RWPE2 (cell line): ENCODE data around the gene DOC2A.
A peak's percentile ranks its signal among the peaks of the same experiment; 100 is the strongest.

Experiments
- ATAC-seq: fragments of 200-7000 bp; cut with Tn5 transposase; 3 replicates; pipeline ENCODE4 v1.9.1; 2021; ENCODE audit warnings: low read depth
- DNase-seq: peaks from one replicate; pipeline ENCODE4 v3.0.0-alpha.2; 2020; ENCODE audit warnings: low spot score
- H3K27ac ChIP-seq: fragments of 450-650 bp; 2 replicates; pipeline ENCODE4 v1.5.1; 2017; ENCODE audit warnings: mild to moderate bottlenecking; ENCODE audit not compliant: poor library complexity, severe bottlenecking
- H3K27me3 ChIP-seq: fragments of 250-450 bp; sonication (Bioruptor Pico); 2 replicates; pipeline ENCODE4 v1.5.1; 2021; ENCODE audit warnings: mild to moderate bottlenecking, moderate library complexity; ENCODE audit not compliant: insufficient read depth, poor library complexity, severe bottlenecking
- H3K36me3 ChIP-seq: fragments of 250-450 bp; sonication (Bioruptor Pico); 2 replicates; pipeline ENCODE4 v1.5.1; 2020; ENCODE audit warnings: low read depth, mild to moderate bottlenecking, moderate library complexity
- H3K4me1 ChIP-seq: fragments of 250-450 bp; sonication (Bioruptor Pico); 2 replicates; pipeline ENCODE4 v1.5.1; 2021; ENCODE audit warnings: mild to moderate bottlenecking, moderate library complexity; ENCODE audit not compliant: insufficient read depth, poor library complexity, severe bottlenecking
- H3K4me3 ChIP-seq: fragments of 250-450 bp; sonication (Bioruptor Pico); 2 replicates; pipeline ENCODE4 v1.5.1; 2021; ENCODE audit warnings: mild to moderate bottlenecking, moderate library complexity; ENCODE audit not compliant: severe bottlenecking
- H3K9me3 ChIP-seq: fragments of 250-450 bp; sonication (Bioruptor Pico); 2 replicates; pipeline ENCODE4 v1.5.1; 2021; ENCODE audit warnings: mild to moderate bottlenecking, moderate library complexity; ENCODE audit not compliant: severe bottlenecking
- TF ChIP-seq, protein P1 (sequence below): fragments of 450-650 bp; IDR thresholded peaks from one replicate; pipeline ENCODE4 v1.5.1; 2017; ENCODE audit warnings: mild to moderate bottlenecking, moderate library complexity; ENCODE audit not compliant: poor library complexity, severe bottlenecking

DOC2A gene

DNA sequence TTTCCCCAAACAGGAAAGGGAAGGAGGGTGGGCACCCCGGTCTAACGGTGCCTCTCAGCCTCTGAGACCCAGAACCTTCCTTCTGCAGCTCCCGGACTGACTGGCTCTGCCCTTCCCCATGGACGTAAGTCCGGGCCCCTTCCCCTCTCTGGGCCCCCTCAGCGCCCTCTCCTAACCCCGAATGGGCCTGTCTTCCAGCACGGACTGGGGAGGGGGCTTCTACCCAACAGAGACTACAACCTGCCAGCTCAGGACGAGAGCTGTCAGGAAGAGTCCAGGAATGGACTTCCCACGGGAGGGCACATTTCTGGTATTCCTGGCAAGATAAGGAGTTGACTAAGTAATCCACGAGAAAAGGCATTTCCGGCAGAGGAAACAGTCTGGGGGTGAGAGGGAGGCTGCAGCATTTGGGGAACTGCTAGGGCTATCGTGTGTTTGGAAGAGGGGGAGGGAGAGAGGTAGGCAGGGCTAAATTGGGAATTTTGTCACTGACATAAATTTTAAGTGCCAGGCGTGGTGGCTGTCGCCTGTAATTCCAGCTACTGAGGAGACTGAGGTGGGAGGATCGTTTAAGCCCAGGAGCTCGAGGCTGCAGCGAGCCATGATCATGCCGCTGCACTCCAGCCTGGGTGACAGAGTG lies 42.7 kb upstream of the DOC2A start:
- Histone ChIP-seq H3K36me3 (peaks cover 15% of the 10 kb centered on the region), H3K9me3 (no peaks in the 10 kb centered on the region), H3K27me3 (no peaks in the 10 kb centered on the region), H3K27ac (peak overlapping the region; percentile 80), H3K4me3 (peak overlapping the region; percentile 63), H3K4me1 (peaks cover 19% of the 10 kb centered on the region)
- TF ChIP-seq, protein P1, sequence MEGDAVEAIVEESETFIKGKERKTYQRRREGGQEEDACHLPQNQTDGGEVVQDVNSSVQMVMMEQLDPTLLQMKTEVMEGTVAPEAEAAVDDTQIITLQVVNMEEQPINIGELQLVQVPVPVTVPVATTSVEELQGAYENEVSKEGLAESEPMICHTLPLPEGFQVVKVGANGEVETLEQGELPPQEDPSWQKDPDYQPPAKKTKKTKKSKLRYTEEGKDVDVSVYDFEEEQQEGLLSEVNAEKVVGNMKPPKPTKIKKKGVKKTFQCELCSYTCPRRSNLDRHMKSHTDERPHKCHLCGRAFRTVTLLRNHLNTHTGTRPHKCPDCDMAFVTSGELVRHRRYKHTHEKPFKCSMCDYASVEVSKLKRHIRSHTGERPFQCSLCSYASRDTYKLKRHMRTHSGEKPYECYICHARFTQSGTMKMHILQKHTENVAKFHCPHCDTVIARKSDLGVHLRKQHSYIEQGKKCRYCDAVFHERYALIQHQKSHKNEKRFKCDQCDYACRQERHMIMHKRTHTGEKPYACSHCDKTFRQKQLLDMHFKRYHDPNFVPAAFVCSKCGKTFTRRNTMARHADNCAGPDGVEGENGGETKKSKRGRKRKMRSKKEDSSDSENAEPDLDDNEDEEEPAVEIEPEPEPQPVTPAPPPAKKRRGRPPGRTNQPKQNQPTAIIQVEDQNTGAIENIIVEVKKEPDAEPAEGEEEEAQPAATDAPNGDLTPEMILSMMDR: no peak
- DNase-seq: no peak
- ATAC-seq: peak; percentile 57

DNA sequence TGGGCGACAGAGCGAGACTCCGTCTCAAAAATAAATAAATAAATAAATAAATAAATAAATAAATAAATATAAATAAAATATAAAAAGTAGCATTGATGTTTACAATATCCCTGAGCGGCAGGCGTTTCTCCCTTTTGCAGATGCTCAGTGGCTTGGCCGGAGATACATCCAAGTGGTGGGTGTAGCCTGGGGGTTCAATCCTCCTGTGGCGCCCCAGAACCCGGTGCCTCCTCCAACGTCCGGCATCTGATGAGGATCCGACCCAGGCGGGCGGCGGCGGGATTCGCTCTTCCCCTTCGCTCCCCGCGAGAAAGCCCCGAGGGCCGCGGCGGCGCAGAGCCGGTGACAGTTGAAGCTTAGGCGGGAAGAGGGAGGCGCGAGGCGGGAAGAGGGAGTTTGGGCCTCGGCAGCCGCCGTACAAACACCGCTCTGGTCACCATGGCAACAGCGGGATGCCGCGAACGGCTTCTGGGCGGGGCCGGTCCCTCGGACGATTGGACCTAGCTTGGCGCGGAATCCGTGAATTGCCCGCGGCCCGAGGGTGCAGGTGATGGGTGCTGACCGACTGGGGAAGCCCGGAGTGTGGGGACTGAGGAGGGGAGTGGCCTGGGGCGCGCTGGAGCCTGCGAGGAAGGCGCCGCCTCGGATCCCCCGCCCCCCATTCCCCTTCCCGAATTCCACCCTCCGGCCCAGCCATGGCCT lies 42.0 kb upstream of the DOC2A start:
- peak overlapping the region; percentile 63 for H3K4me3 ChIP-seq
- TF ChIP-seq, protein P1: no peak
- H3K36me3 ChIP-seq: peaks cover 15% of the 10 kb centered on the region
- peaks cover 19% of the 10 kb centered on the region for H3K4me1 ChIP-seq
- DNase-seq (peak; percentile 95), ATAC-seq (peak; percentile 64)
- no peaks in the 10 kb centered on the region for H3K27me3 ChIP-seq
- no peaks in the 10 kb centered on the region for H3K9me3 ChIP-seq
- H3K27ac ChIP-seq: peak overlapping the region; percentile 80

DNA sequence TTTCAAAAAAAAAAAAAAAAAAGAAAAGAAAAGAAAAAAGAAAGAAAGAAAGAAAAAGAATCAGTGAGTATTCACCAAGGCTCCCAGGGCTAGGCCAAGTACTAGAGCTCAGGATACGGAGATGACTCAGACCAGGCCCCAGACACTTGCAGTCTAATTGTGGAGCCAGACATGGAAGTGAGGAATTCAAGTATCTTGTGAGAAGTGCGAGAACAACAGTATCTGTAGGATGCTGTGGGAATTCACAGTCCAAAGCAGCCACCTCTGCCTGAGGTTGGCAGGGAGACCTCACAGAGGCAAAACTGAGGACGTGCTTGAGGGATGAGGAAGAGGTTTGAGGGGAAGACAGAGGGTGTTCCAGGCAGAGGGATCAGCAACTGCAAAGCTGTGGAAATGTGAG lies 40.7 kb upstream of the DOC2A start:
- no peak for DNase-seq
- H3K27ac ChIP-seq: peak overlapping the region; percentile 7

DNA sequence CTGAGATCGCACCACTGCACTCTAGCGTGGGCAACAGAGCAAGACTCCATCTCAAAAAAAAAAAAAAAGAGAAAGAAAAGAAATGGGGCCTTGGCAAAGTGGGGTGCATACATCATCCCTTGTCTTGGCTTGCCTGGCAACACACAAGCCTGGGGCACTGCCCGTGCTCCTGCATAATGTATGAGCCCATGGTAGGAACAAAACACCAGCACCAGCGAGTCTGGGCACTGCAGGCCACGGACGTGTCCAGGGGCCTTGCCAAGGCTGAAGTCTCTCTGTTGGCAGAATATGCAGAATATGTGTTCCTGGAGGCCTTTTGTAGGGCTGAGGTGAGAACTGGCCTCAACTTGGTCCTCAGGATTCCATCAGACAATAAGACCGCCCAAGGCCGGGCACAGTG lies 39.0 kb upstream of the DOC2A start:
- no peak overlapping the region for H3K27ac ChIP-seq
- no peak for DNase-seq
- peaks cover 11% of the 10 kb centered on the region for H3K4me1 ChIP-seq
- ATAC-seq: no peak
- H3K27me3 ChIP-seq: no peaks in the 10 kb centered on the region
- H3K4me3 ChIP-seq: no peak overlapping the region
- no peaks in the 10 kb centered on the region for H3K36me3 ChIP-seq
- H3K9me3 ChIP-seq: no peaks in the 10 kb centered on the region
- TF ChIP-seq, protein P1: no peak

More for the DNA sequence above, 40.7 kb upstream of the DOC2A start:
- H3K4me3 ChIP-seq: no peak overlapping the region
- ATAC-seq: 0 out of 3 replicates have a peak, but pooled peaks have one; percentile 17
- no peaks in the 10 kb centered on the region for H3K27me3 ChIP-seq
- TF ChIP-seq, protein P1: no peak
- H3K4me1 ChIP-seq: peaks cover 19% of the 10 kb centered on the region
- H3K36me3 ChIP-seq: peaks cover 10% of the 10 kb centered on the region
- H3K9me3 ChIP-seq: no peaks in the 10 kb centered on the region

DNA sequence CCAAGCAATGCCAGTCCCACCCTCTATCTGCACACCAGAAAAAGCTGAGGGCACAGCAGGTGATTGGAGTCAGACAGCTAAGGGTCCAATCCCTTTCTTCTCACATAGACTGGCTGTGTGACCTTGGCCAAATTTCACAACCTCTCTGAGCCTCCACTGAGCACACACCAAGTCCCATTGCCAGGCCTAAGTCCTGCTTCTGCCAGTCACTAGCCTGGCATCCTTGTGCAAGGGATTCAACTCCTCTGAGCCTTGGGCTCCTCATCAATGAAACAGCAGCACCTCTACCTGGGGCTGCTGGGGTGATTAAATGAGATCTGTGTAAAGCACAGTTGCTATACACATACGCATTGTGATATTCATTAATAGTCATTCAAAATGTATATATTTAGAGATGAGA lies 35.8 kb upstream of the DOC2A start:
- Histone ChIP-seq H3K27me3 (no peaks in the 10 kb centered on the region), H3K9me3 (no peaks in the 10 kb centered on the region), H3K36me3 (no peaks in the 10 kb centered on the region), H3K27ac (no peak overlapping the region), H3K4me1 (no peaks in the 10 kb centered on the region), H3K4me3 (no peak overlapping the region)
- TF ChIP-seq, protein P1: no peak
- DNase-seq (no peak), ATAC-seq (no peak)
